NB4 (cell line): ENCODE measurements around the gene INPP5D.

ENCODE experiments used
- CTCF ChIP-seq: IDR thresholded peaks from one replicate; pipeline ENCODE4 v1.5.1; 2012; ENCODE audit warnings: low read depth, low read length
- TF ChIP-seq, protein P1 (sequence below): IDR thresholded peaks from 2 replicates; pipeline ENCODE4 v1.6.1; 2011; ENCODE audit warnings: low read depth, low read length

DNA sequence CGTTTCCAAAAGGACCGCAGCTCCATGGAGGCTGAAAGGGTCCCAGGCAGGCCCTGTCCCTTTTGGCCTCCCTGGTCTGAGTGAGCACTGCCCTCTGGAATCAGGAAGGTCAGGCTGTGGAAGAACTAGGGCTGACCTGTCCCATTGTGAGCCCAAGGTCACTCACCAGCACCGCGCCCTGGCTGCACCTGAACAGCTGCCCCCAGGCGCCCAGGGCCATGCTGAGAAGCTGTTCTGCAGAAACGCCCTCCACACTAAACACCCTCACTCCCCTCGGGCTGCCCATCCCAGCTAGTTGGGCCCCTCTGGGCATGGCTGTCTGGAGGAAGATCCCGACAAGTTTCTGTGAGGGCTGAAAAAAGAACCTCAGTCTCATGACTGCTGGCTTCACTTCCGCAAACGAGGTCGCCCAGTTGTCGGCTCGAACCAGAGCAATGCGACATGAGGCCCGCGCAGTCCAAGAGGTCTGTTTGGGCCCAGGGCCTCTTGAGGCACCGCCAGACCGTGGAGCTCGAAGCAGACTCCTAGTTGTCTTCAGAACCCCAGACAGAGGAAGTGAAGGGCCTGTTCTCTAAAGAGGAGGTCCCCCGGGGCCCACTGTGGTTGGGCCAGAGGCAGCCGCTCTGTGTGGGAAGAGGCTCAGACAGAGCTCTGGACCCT, 64.4 kb downstream of the INPP5D start:
- no peak for TF ChIP-seq CTCF
- TF ChIP-seq, protein P1, sequence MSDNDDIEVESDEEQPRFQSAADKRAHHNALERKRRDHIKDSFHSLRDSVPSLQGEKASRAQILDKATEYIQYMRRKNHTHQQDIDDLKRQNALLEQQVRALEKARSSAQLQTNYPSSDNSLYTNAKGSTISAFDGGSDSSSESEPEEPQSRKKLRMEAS: no peak; the same call in 1 of the 2 replicates
